B cell (primary cell): Measurements from ENCODE around the gene HSD17B2. TPM values are rescaled to one million over a fixed set of nuclear protein-coding genes. Genes with fewer than 3 reads are reported as not detected.

Experiments
- ATAC-seq: fragments of 200-7000 bp; cut with Tn5 transposase; one replicate; pipeline ENCODE4 v1.10.0; 2021; ENCODE audit warnings: low read depth, mild to moderate bottlenecking, moderate number of reproducible peaks, moderate library complexity
- CTCF ChIA-PET: fragments of 350-600 bp; sonication (Branson Sonifier 250); formaldehyde crosslinking; loops from one replicate; lab custom pipeline; 2021; ENCODE audit warnings: antibody characterized with exemption, inconsistent platforms; lab: Charles Lee
- POLR2A ChIA-PET: fragments of 350-600 bp; sonication (Branson Sonifier 250); formaldehyde crosslinking; loops from one replicate; lab custom pipeline; 2021; ENCODE audit warnings: antibody characterized with exemption; lab: Charles Lee
- DNase-seq: peaks from one replicate; pipeline ENCODE4 v3.0.0; 2013
- H2AFZ ChIP-seq: 2 replicates; pipeline ENCODE4 v1.6.1; 2012; ENCODE audit warnings: mild to moderate bottlenecking, low read depth, low read length; ENCODE audit not compliant: insufficient read depth, poor library complexity, severe bottlenecking
- H3K27ac ChIP-seq, 2 donors: 1 replicate in 1 of 2; 2 replicates in 1 of 2; pipeline ENCODE4 v1.5.1; 2012 to 2013; ENCODE audit warnings: low read length in 2 of 2, mild to moderate bottlenecking in 2 of 2, moderate library complexity in 1 of 2
- H3K27me3 ChIP-seq, 4 experiments: fragments of 200-600 bp in 1 of 4; sonication (generic) in 1 of 4; replicated peaks in 1 of 4; 1 replicate in 2 of 4; 2 replicates in 2 of 4; pipeline versions ENCODE4 v1.6.1 to v1.7.0; 2013 to 2016; ENCODE audit warnings: low read length in 3 of 4, mild to moderate bottlenecking in 2 of 4, mixed read lengths in 1 of 4, moderate library complexity in 1 of 4; ENCODE audit not compliant: insufficient read depth in 4 of 4, control insufficient read depth in 3 of 4; ENCODE audit errors: control extremely low read depth in 1 of 4
- H3K36me3 ChIP-seq, 2 experiments: replicated peaks in 1 of 2; 1 replicate in 1 of 2; 2 replicates in 1 of 2; pipeline versions ENCODE4 v1.6.1 to v1.7.1; 2013; ENCODE audit warnings: low read length in 1 of 2; ENCODE audit not compliant: insufficient read depth in 2 of 2, control insufficient read depth in 1 of 2; ENCODE audit errors: control extremely low read depth in 1 of 2, extremely low read depth in 1 of 2
- H3K4me1 ChIP-seq, 2 donors: fragments of 200-600 bp in 1 of 2; sonication (generic) in 1 of 2; 1 replicate in 1 of 2; 2 replicates in 1 of 2; pipeline versions ENCODE4 v1.5.1 to v1.6.1; 2013 to 2017; ENCODE audit warnings: low read length in 2 of 2; ENCODE audit not compliant: control insufficient read depth in 2 of 2, insufficient read depth in 2 of 2
- H3K4me2 ChIP-seq: replicated peaks from 2 replicates; pipeline ENCODE3; 2012; ENCODE audit warnings: mild to moderate bottlenecking, low read depth, low read length; ENCODE audit not compliant: poor library complexity, severe bottlenecking
- H3K4me3 ChIP-seq, 5 experiments: fragments of 200-600 bp in 1 of 5; sonication (generic) in 1 of 5; 1 replicate in 3 of 5; 2 replicates in 2 of 5; pipeline versions ENCODE4 v1.5.1 to v1.7.0; 2011 to 2016; ENCODE audit warnings: low read length in 4 of 5, mild to moderate bottlenecking in 4 of 5, low read depth in 2 of 5, control low read depth in 1 of 5, moderate library complexity in 1 of 5; ENCODE audit not compliant: insufficient read depth in 1 of 5; ENCODE audit errors: control extremely low read depth in 1 of 5, extremely low read depth in 1 of 5
- H3K79me2 ChIP-seq: fragments of 200-600 bp; sonication (generic); one replicate; pipeline ENCODE4 v1.6.0; 2016; ENCODE audit warnings: low read length; ENCODE audit not compliant: control insufficient read depth, insufficient read depth
- H3K9ac ChIP-seq: fragments of 200-600 bp; sonication (generic); 2 replicates; pipeline ENCODE4 v1.6.1; 2017; ENCODE audit warnings: mild to moderate bottlenecking, low read length, moderate library complexity
- H3K9me3 ChIP-seq, 3 donors: one replicate each; pipeline versions ENCODE4 v1.6.1 to v1.7.1; 2013; ENCODE audit warnings: low read length in 2 of 3; ENCODE audit not compliant: control insufficient read depth in 2 of 3, insufficient read depth in 1 of 3; ENCODE audit errors: control extremely low read depth in 1 of 3
- H4K20me1 ChIP-seq: 2 replicates; pipeline ENCODE4 v1.6.0; 2012; ENCODE audit warnings: mild to moderate bottlenecking, low read length; ENCODE audit not compliant: insufficient read depth, control insufficient read depth, poor library complexity, severe bottlenecking
- H3K27ac Mint-ChIP-seq: one replicate; pipeline ENCODE4 v1.8.0; 2021; ENCODE audit warnings: mixed read lengths
- H3K27me3 Mint-ChIP-seq: one replicate; pipeline ENCODE4 v1.8.0; 2021; ENCODE audit warnings: mixed read lengths
- H3K4me1 Mint-ChIP-seq: one replicate; pipeline ENCODE4 v1.8.0; 2021; ENCODE audit warnings: mixed read lengths
- H3K4me3 Mint-ChIP-seq: one replicate; pipeline ENCODE4 v1.8.0; 2021; ENCODE audit warnings: mixed read lengths
- H3K9me3 Mint-ChIP-seq: one replicate; pipeline ENCODE4 v1.8.0; 2022; ENCODE audit warnings: mixed read lengths; ENCODE audit not compliant: insufficient read depth
- EZH2 ChIP-seq: IDR thresholded peaks from 2 replicates; pipeline ENCODE4 v1.6.1; 2012; ENCODE audit warnings: borderline replicate concordance, low read depth, mild to moderate bottlenecking, moderate library complexity, low read length; ENCODE audit not compliant: insufficient read depth, poor library complexity, severe bottlenecking
- WGBS: methylation state at CpG from one replicate; pipeline ENCODE4 v1.1.5; 2013; ENCODE audit warnings: missing lambda C conversion rate; ENCODE audit not compliant: insufficient coverage; 5-methylcytosine and 5-hydroxymethylcytosine counted together
- intact Hi-C: fragments of 100-400 bp; cut with micrococcal nuclease; formaldehyde crosslinking; loops from one replicate; pipeline ENCODE4 v1.10.0; 2022
- polyA plus RNA-seq: library from polyadenylated mRNA; depleted of rRNA; stranded (reverse); fragments of >200 nt; gene quantifications from 2 replicates; pipeline ENCODE4 v1.2.3, GENCODE V29; 2012
- total RNA-seq, 2 donors: library from RNA; stranded (reverse); fragments of 120-200 nt in 1 of 2; gene quantifications; 1 replicate in 1 of 2; 2 replicates in 1 of 2; pipeline versions ENCODE4 v1.2.3 to v1.2.4, GENCODE V29; 2013 to 2022
- TF ChIP-seq, protein P1 (sequence below): fragments of 200-600 bp; IDR thresholded peaks from one replicate; pipeline ENCODE4 v1.8.0; 2022; ENCODE audit warnings: antibody characterized with exemption, mild to moderate bottlenecking

Gene HSD17B2
- total and polyA plus RNA-seq, 2 donors (not counting 1 experiment from before 2014, with no cell fraction given): not detected

DNA sequence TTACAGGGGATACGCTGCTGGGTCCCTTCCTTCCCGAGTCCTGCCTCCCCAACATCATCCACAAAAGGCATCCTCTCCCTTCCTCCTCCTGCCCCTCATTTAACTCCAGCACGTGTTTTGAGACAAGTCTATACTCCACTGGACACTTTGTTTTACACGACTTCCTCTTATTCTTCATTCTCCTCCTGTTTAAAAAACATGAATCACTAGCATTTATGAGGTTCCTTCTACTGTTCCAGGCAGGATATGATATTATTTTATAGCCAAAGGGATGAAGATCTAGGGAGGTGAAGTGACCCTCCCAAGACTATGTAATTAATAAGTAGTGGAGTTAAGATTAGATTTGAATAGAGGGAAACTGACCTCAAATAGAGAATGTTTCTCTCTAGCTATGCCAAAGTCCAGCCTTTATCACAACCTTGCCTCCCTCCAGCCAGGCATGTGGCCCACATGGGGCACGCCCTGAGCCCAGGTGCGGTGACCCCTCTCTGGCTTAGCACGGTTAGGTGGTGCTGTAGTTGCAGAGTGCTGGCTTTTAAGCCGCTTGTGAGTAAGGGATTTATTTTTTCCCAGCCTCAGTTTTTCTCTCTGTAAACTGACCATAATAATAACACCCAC, 1.3 kb upstream of the HSD17B2 start:
- ChIA-PET CTCF (no interaction called here), POLR2A (no interaction called here)
- Histone ChIP-seq H3K36me3 (no peaks in the 10 kb centered on the region), H3K4me2 (no peak overlapping the region), H3K9ac (no peak overlapping the region), H3K79me2 (no peaks in the 10 kb centered on the region), H3K4me3 (no peak overlapping the region), H4K20me1 (no peaks in the 10 kb centered on the region), H2AFZ (no peak overlapping the region), H3K4me1 (no peaks in the 10 kb centered on the region), H3K27ac (no peak overlapping the region), H3K9me3 (no peaks in the 10 kb centered on the region), H3K27me3 (peaks cover 0 to 2% (median 0%) of the 10 kb centered on the region in 4 experiments)
- Mint-ChIP-seq H3K4me3 (no peak overlapping the region), H3K4me1 (no peaks in the 10 kb centered on the region), H3K27ac (no peak overlapping the region), H3K27me3 (peaks cover 38% of the 10 kb centered on the region), H3K9me3 (no peaks in the 10 kb centered on the region)
- DNase-seq: no peak
- WGBS: 37% methylated on average over 3 of the region's 8 CpGs
- no peak for TF ChIP-seq EZH2
- TF ChIP-seq, protein P1, sequence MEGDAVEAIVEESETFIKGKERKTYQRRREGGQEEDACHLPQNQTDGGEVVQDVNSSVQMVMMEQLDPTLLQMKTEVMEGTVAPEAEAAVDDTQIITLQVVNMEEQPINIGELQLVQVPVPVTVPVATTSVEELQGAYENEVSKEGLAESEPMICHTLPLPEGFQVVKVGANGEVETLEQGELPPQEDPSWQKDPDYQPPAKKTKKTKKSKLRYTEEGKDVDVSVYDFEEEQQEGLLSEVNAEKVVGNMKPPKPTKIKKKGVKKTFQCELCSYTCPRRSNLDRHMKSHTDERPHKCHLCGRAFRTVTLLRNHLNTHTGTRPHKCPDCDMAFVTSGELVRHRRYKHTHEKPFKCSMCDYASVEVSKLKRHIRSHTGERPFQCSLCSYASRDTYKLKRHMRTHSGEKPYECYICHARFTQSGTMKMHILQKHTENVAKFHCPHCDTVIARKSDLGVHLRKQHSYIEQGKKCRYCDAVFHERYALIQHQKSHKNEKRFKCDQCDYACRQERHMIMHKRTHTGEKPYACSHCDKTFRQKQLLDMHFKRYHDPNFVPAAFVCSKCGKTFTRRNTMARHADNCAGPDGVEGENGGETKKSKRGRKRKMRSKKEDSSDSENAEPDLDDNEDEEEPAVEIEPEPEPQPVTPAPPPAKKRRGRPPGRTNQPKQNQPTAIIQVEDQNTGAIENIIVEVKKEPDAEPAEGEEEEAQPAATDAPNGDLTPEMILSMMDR: no peak
- intact Hi-C loops: no loop called here
- ATAC-seq: no peak

GRCh38 chr16:82037251-82037650, 2.2 kb downstream of the HSD17B2 start:
- no peak overlapping the region for H3K27ac Mint-ChIP-seq
- H3K9me3 ChIP-seq: no peaks in the 10 kb centered on the region
- no peaks in the 10 kb centered on the region for H3K79me2 ChIP-seq
- H4K20me1 ChIP-seq: no peaks in the 10 kb centered on the region
- H3K4me3 ChIP-seq: no peak overlapping the region
- no peaks in the 10 kb centered on the region for H3K4me1 Mint-ChIP-seq
- ChIA-PET POLR2A (no interaction called here), CTCF (no interaction called here)
- ATAC-seq (no peak), DNase-seq (no peak)
- H3K36me3 ChIP-seq: no peaks in the 10 kb centered on the region
- H3K9ac ChIP-seq: no peak overlapping the region
- no peaks in the 10 kb centered on the region for H3K4me1 ChIP-seq
- WGBS: no CpG with 5 or more reads among the region's 4 CpGs
- H2AFZ ChIP-seq: no peak overlapping the region
- H3K4me2 ChIP-seq: no peak overlapping the region
- H3K27me3 ChIP-seq: peaks cover 0 to 2% (median 0%) of the 10 kb centered on the region in 4 experiments
- intact Hi-C loops: no loop called here
- H3K27ac ChIP-seq: no peak overlapping the region
- peaks cover 52% of the 10 kb centered on the region for H3K27me3 Mint-ChIP-seq
- H3K4me3 Mint-ChIP-seq: no peak overlapping the region
- TF ChIP-seq, protein P1: no peak
- TF ChIP-seq EZH2: no peak
- H3K9me3 Mint-ChIP-seq: no peaks in the 10 kb centered on the region
